GM19025 (cell line): ENCODE measurements around the gene PCDHA5.
"Not testable (repeated sequence)": the region's sequence is repeated elsewhere in the genome, so short reads cannot be mapped to it uniquely, and the experiment has no call there.

Source experiments
- ATAC-seq: cut with Tn5 transposase; IDR thresholded peaks from one replicate; pipeline ENCODE4 v1.9.1; 2021; ENCODE audit warnings: mild to moderate bottlenecking, low read depth, moderate library complexity; ENCODE audit not compliant: unreplicated experiment

Gene PCDHA5

DNA sequence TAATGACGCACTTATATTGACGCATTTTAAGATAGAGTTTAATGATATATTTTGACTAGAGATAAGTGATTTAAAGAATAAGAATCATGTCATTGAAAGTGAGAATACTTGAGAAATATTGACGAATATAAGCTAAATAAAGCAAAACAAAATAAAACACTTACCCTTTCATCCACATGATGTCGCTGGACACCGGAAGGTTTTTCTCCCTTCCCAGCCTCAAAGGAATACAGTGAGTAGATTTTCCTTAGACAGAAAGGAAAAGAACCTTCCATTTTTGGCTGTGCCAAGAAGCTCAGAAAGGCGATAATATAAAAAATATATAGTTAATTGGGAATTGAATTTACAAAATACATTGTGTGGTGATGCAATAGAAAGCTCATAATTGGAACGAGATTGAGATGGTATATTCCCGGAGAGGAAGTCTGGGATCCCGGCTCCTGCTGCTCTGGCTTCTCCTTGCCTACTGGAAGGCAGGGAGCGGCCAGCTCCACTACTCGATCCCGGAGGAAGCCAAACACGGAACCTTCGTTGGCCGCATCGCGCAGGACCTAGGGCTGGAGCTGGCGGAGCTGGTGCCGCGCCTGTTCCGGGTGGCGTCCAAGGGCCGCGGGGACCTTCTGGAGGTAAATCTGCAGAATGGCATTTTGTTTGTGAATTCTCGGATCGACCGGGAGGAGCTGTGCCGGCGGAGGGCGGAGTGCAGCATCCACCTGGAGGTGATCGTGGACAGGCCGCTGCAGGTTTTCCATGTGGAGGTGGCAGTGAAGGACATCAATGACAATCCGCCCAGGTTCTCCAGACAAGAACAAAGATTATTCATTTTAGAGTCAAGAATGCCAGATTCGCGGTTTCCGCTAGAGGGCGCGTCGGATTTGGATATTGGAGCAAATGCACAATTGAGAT lies at the start of gene PCDHA5:
Gene PCDHA5 (plus strand): TSS at position 239 of the 906 bp plus-strand sequence.
- ATAC-seq, result no peak

DNA sequence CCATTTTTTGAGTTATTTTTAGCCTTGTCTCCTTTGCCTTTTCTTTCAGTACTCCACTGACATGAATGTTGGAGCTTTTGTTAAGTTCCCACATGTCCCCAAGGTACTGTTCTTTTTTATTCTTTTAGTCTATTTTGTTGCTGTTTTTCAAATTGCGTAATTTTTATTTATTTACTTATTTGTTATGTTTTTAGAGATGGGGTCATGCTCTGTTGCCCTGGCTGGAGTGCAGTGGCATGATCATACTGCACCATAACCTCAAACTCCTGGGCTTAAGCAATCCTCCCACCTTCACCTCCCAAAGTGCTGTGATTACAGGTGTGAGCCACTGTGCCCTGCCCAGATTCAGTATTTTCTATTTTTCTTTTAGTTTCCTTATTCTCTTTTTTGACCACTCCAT lies 40.9 kb upstream of the PCDHA5 start:
- ATAC-seq, result no peak

DNA sequence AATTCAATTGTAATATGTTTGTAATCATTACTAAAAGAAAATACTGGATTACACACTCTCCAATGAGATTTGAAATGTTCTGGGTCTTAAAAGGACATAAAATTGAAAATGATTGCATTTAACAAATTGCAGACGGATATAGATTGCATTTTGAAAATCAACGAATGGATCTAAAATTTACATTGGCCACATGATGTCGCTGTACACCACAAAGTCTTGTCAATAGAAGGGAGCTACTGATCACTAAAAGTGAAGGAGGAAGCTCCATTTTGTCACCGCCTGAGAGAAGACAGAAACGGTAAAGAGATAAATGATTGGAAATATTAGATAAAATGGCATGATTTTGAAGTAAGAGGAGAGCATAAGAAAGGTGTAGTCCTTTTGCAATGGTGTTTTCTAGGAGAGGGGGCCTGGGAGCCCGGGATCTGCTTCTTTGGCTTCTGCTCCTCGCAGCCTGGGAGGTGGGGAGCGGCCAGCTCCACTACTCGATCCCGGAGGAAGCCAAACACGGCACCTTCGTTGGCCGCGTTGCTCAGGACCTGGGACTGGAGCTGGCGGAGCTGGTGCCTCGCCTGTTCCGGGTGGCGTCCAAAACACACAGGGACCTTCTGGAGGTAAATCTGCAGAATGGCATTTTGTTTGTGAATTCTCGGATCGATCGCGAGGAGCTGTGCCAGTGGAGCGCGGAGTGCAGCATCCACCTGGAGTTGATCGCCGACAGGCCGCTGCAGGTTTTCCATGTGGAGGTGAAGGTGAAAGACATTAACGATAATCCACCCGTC lies 35.3 kb upstream of the PCDHA5 start, which contains the start of gene PCDHA1:
Gene PCDHA1 (plus strand): TSS at position 236 of the 782 bp plus-strand sequence.
- ATAC-seq, result no peak

DNA sequence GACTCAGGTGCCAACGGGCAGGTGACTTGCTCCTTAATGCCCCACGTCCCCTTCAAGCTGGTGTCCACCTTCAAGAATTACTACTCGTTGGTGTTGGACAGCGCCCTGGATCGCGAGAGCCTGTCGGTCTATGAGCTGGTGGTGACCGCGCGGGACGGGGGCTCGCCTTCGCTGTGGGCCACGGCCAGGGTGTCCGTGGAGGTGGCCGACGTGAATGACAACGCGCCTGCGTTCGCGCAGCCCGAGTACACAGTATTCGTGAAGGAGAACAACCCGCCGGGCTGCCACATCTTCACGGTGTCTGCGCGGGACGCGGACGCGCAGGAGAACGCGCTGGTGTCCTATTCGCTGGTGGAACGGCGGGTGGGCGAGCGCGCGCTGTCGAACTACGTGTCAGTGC lies 34.0 kb upstream of the PCDHA5 start:
- not testable (repeated sequence) for ATAC-seq

DNA sequence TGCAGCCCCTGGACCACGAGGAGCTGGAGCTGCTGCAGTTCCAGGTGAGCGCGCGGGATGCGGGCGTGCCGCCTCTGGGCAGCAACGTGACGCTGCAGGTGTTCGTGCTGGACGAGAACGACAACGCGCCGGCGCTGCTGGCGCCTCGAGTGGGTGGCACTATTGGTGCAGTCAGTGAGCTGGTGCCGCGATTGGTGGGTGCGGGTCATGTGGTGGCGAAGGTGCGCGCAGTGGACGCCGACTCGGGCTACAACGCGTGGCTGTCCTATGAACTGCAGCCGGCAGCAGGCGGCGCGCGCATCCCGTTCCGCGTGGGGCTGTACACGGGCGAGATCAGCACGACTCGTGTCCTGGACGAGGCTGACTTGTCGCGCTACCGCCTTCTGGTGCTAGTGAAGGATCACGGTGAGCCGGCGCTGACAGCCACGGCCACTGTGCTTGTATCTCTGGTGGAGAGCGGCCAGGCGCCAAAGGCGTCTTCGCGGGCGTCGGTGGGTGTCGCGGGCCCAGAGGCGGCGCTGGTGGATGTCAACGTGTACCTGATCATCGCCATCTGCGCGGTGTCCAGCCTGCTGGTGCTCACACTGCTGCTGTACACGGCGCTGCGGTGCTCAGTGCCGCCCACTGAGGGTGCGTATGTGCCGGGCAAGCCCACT lies 33.4 kb upstream of the PCDHA5 start:
- not testable (repeated sequence) for ATAC-seq

DNA sequence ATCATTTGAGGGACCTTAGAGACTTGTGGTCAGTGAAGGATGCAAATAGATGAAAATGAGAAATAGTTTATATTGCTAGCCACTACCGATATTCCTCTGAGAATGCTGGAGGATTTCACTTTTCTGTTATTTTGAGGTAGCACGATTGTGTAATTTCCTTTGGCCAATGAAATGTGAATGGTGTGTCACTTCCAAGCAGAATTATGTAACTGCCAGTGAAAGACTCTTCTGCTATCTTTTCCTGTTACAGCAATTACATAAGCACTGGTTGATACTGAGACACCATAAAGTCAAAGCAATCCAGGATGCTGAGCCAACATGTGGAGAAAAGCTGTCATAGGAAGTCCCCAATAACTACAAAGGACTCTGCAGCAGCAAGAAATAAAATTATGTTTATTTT lies 30.3 kb upstream of the PCDHA5 start:
- no peak for ATAC-seq

DNA sequence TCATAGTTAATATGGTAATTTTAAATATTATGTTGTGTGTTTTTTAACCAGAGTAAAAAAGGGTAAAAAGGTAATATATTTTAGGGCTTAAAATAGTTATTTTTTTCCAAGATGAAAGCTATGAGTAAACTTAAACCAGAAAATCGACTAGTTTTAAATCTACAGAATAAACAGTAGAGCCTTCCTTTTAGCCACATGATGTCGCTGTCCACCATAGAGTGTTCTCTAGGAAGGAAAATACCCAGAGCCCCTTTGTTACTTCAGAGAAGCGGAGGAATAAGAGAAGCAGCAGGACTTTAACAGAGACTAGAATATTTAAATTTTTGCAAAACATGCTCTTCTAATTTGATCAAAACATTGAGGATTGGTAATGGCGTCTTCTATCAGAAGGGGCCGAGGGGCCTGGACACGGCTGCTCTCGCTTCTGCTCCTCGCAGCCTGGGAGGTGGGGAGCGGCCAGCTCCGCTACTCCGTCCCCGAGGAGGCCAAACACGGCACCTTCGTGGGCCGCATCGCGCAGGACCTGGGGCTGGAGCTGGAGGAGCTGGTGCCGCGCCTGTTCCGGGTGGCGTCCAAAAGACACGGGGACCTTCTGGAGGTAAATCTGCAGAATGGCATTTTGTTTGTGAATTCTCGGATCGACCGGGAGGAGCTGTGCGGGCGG lies 26.7 kb upstream of the PCDHA5 start, which contains the start of gene PCDHA2:
Gene PCDHA2 (plus strand): TSS at position 258 of the 664 bp plus-strand sequence.
- ATAC-seq, result no peak

DNA sequence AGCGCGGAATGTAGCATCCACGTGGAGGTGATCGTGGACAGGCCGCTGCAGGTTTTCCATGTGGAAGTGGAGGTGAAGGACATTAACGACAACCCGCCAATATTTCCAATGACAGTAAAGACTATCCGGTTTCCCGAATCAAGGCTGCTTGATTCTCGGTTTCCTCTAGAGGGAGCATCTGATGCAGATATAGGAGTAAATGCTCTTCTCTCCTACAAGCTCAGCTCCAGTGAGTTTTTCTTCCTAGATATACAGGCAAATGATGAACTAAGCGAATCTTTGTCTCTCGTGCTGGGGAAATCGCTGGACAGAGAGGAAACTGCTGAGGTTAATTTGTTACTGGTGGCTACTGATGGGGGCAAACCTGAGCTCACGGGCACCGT lies 26.2 kb upstream of the PCDHA5 start:
- no peak for ATAC-seq

DNA sequence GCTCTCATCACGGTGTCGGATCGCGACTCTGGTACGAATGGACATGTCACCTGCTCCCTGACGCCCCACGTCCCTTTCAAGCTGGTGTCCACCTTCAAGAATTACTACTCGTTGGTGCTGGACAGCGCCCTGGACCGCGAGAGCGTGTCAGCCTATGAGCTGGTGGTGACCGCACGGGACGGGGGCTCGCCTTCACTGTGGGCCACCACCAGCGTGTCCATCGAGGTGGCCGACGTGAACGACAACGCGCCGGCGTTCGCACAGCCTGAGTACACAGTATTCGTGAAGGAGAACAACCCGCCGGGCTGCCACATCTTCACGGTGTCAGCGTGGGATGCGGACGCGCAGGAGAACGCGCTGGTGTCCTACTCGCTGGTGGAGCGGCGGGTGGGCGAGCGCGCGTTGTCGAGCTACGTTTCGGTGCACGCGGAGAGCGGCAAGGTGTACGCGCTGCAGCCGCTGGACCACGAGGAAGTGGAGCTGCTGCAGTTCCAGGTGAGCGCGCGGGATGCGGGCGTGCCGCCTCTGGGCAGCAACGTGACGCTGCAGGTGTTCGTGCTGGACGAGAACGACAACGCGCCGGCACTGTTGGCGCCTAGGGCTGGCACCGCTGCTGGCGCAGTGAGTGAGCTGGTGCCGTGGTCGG lies 25.2 kb upstream of the PCDHA5 start:
- ATAC-seq, result not testable (repeated sequence)

DNA sequence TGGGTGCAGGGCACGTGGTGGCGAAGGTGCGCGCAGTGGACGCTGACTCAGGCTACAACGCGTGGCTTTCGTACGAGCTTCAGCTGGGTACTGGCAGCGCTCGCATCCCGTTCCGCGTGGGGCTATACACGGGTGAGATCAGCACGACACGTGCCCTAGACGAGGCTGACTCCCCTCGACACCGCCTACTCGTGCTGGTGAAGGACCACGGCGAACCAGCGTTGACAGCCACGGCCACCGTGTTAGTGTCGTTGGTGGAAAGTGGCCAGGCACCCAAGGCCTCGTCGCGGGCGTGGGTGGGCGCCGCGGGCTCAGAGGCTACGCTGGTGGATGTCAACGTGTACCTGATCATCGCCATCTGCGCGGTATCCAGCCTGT lies 24.7 kb upstream of the PCDHA5 start:
- ATAC-seq, result no peak

DNA sequence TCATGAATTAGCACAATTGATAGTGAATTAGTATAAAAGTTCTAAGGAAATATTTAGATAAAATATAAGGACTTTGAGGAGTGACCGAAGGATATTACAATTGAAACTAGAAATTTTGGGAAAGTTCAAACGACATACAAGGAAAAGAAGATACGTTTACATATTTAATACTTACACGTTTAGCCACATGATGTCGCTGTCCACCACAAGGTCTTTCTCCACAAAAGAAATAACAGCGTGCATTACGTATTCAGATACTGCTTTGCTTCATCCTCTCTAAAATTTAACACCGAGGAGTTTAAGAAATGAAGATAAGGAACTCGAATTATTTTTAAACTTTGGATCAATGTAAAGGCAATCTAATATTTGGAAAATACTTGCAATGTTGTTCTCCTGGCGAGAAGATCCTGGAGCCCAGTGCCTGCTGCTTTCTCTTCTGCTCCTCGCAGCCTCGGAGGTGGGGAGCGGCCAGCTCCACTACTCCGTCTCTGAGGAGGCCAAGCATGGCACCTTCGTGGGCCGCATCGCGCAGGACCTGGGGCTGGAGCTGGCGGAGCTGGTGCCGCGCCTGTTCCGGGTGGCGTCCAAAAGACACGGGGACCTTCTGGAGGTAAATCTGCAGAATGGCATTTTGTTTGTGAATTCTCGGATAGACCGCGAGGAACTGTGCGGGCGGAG lies 20.5 kb upstream of the PCDHA5 start, which contains the start of gene PCDHA3:
Gene PCDHA3 (plus strand): TSS at position 242 of the 678 bp plus-strand sequence.
- ATAC-seq, result no peak

DNA sequence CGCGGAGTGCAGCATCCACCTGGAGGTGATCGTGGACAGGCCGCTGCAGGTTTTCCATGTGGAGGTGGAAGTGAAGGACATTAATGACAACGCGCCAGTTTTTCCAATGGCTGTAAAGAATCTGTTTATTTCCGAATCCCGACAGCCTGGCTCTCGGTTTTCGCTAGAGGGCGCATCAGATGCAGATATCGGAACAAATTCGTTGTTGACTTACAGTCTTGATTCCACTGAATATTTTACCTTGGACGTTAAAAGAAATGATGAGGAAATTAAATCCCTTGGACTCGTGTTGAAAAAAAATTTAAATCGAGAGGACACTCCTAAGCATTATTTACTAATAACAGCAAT lies 19.9 kb upstream of the PCDHA5 start:
- no peak for ATAC-seq

DNA sequence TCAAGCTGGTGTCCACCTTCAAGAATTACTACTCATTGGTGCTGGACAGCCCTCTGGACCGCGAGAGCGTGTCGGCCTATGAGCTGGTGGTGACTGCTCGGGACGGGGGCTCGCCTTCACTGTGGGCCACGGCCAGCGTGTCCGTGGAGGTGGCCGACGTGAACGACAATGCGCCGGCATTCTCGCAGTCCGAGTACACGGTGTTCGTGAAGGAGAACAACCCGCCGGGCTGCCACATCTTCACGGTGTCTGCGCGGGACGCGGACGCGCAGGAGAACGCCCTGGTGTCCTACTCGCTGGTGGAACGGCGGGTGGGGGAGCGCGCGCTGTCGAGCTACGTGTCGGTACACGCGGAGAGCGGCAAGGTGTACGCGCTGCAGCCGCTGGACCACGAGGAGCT lies 19.0 kb upstream of the PCDHA5 start:
- not testable (repeated sequence) for ATAC-seq

DNA sequence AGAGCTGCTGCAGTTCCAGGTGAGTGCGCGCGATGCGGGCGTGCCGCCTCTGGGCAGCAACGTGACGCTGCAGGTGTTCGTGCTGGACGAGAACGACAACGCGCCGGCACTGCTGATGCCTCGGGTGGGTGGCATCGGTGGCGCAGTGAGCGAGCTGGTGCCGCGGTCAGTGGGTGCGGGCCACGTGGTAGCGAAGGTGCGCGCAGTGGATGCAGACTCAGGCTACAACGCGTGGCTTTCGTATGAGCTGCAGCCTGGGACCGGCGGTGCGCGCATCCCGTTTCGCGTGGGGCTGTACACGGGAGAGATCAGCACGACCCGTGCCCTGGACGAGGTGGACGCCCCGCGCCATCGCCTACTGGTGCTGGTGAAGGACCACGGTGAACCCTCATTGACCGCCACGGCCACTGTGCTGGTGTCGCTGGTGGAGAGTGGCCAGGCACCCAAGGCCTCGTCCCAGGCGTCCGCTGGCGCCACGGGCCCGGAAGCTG lies 18.6 kb upstream of the PCDHA5 start:
- no peak for ATAC-seq

DNA sequence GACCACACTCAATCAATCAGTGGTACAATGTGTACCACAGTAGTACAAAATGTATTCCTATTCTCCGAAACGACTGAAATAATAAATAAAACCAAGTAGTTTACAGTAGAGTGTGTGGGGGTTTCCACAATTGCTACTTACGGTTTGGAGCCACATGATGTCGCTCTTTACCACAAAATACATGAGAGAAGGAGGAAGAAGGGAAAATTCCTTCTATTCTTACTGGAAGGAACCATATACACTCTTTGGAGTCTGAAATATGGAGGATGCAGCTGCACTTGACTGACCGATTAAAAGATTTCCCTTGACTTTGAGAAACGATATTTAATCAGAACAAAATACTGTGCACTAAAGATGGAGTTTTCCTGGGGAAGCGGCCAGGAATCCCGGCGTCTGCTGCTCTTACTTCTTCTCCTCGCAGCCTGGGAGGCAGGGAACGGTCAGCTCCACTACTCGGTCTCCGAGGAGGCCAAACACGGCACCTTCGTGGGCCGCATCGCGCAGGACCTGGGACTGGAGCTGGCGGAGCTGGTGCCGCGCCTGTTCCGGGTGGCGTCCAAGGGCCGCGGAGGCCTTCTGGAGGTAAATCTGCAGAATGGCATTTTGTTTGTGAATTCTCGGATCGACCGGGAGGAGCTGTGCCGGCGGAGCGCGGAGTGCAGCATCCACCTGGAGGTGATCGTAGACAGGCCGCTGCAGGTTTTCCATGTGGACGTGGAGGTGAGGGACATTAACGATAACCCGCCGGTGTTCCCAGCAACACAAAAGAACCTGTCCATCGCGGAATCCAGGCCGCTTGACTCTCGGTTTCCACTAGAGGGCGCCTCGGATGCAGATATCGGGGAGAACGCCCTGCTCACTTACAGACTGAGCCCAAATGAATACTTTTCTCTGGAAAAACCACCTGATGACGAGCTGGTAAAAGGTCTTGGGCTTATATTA lies 14.3 kb upstream of the PCDHA5 start, which contains the start of gene PCDHA4:
Gene PCDHA4 (plus strand): TSS at position 235 of the 942 bp plus-strand sequence.
- ATAC-seq, result no peak

DNA sequence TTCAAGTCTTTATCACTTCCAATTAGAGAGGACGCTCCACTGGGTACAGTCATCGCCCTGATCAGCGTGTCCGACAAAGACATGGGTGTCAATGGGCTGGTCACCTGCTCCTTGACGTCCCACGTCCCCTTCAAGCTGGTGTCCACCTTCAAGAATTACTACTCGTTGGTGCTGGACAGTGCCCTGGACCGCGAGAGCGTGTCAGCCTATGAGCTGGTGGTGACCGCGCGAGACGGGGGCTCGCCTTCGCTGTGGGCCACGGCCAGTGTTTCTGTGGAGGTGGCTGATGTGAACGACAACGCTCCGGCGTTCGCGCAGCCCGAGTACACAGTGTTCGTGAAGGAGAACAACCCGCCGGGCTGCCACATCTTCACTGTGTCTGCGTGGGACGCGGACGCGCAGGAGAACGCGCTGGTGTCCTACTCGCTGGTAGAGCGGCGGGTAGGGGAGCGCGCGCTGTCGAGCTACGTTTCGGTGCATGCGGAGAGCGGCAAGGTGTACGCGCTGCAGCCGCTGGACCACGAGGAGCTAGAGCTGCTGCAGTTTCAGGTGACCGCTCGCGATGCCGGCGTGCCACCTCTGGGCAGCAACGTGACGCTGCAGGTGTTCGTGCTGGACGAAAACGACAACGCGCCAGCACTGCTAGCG lies 13.0 kb upstream of the PCDHA5 start:
- not testable (repeated sequence) for ATAC-seq

DNA sequence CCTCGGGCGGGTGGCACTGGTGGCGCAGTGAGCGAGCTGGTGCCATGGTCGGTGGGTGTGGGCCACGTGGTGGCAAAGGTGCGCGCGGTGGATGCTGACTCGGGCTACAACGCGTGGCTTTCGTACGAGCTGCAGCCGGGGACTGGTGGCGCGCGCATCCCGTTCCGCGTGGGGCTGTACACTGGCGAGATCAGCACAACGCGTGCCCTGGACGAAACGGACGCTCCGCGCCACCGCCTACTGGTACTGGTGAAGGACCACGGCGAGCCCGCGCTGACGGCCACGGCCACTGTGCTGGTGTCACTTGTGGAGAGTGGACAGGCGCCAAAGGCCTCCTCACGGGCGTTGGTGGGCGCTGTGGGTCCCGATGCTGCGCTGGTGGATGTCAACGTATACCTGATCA lies 12.5 kb upstream of the PCDHA5 start:
- no peak for ATAC-seq

DNA sequence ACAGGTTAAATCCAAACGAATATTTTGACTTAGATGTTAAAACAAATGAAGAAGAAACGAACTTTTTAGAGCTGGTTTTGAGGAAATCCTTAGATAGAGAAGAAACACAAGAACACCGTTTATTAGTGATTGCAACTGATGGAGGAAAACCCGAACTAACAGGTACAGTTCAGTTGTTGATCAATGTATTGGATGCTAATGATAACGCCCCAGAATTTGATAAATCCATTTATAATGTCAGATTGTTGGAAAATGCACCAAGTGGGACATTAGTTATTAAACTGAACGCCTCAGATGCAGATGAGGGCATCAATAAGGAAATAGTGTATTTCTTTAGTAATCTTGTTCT lies 842 bp downstream of the PCDHA5 start:
- ATAC-seq, result no peak
